ENCODE data around the gene CHMP2A. TPM values are rescaled to one million over a fixed set of nuclear protein-coding genes. Genes with fewer than 3 reads are reported as not detected.
A peak's percentile ranks its signal among the peaks of the same experiment; 100 is the strongest.

Gene CHMP2A
- total RNA-seq, 4 donors from 2014 or later = 30.9 to 77.8 (median 56.0) TPM

DNA sequence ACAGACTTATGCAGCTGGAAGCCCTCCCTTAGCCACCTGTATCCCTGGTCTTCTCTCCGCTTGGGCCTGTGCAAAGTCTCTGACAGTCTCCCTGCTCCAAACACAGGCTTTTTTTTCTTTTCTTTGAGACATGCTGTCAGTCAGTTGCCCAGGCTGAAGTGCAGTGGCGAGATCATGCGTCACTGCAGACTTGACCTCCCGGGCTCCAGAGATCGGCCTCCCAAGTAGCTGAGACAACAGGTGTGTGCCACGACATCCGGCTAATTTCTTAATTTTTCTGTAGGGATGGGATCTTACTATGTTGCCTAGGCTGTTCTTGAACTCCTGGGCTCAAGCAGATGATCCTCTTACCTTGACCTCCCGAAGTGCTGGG is 16.7 kb upstream of the CHMP2A start:
- Histone ChIP-seq H3K36me3 (no peaks in the 10 kb centered on the region), H3K27ac (no peak overlapping the region), H3K9me3 (no peaks in the 10 kb centered on the region), H3K27me3 (no peaks in the 10 kb centered on the region), H3K4me3 (no peak overlapping the region), H3K4me1 (no peaks in the 10 kb centered on the region)
- TF ChIP-seq POLR2A (IDR thresholded peaks at IDR 0.05) (no peak), CTCF (IDR thresholded peaks at IDR 0.05) (no peak)
- peak in 1 of 2 donors; percentile 16 for DNase-seq
- intact Hi-C loops (cut with DNase I; ENCODE audit: low total_unique reads) = no loop called here

DNA sequence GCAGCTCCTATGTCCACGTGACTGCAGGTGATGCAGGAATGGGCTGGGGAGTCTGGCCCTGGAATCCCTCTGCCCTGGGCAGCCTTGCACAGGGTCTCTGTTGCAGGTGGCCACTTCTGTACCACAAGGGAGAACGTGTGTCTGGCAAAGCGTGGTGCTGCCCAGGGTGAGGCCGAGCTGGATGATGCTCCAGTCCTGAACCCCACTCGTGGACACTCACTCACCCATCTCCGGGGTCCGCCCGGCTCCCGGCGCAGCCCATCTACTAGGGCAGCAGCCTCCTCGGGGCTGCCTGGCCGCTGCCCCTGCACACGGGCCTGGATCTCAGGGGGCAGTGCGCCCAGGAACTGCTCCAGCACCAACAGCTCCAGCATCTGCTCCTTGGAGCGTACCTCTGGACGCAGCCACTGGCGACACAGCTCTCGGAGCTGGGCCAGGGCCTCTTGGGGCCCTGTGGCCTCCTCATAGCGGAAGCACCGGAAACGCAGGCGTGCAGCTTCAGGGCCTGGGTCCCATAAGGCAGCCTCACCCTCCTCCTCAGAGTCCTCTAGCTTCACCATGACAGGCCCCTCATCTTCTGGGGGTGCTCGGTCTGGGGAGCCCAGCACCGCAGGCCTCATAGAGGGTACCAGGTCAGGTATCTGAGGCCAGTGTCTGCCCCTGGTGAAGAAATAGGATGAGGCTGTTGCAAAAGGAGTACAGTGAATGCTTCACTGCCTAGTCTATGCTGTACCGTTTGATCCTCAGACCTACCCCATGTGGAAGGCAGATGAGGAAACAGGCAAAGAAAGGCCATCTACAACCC is 16.1 kb upstream of the CHMP2A start:
- TF ChIP-seq POLR2A (IDR thresholded peaks at IDR 0.05) (no peak), CTCF (IDR thresholded peaks at IDR 0.05) (no peak)
- H3K4me3 ChIP-seq = no peak overlapping the region
- H3K36me3 ChIP-seq = no peaks in the 10 kb centered on the region
- no peaks in the 10 kb centered on the region for H3K4me1 ChIP-seq
- no peak overlapping the region for H3K27ac ChIP-seq
- intact Hi-C loops (cut with DNase I; ENCODE audit: low total_unique reads) = no loop called here
- H3K27me3 ChIP-seq = no peaks in the 10 kb centered on the region
- peak; percentile 18 to 21 for DNase-seq
- no peaks in the 10 kb centered on the region for H3K9me3 ChIP-seq

DNA sequence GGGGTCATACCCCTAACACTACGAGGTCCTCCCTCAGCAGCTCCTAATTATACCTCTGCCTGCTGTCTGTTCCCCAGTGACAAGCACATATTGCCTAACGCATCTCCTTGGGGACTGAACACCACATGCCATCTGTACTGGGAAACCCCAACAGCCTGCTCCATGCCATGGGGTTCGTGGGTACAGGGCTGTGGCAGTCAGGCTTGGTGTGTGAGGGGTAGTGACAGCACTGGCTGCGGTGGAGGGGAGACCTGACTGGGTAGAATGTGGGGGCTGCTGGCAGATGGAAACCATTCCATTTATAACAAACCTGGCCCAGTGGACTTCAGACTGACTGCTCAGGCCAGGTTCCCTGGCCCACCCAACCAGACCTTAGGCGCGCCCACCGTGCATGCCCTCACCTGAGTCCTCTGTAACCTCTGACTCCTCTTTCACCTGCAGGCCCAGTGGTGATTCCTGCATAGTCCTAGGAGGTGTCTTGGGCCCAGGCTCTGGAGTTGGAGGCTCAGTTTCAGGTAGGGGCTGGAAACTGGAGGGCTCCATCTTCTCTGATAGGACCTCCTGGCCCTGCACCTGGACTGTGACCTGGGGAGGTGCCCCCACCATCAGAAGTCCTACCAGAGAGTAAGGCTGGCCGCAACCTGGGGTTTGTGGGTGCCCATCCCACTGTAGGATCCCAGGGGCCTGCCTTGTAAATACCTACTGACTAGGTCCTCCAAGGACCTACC is 15.2 kb upstream of the CHMP2A start:
- no peak overlapping the region for H3K27ac ChIP-seq
- H3K4me3 ChIP-seq = no peak overlapping the region
- no peaks in the 10 kb centered on the region for H3K9me3 ChIP-seq
- intact Hi-C loops (cut with DNase I; ENCODE audit: low total_unique reads) = no loop called here
- peak; percentile 14 for DNase-seq
- no peaks in the 10 kb centered on the region for H3K27me3 ChIP-seq
- TF ChIP-seq POLR2A (IDR thresholded peaks at IDR 0.05) (no peak), CTCF (IDR thresholded peaks at IDR 0.05) (no peak)
- H3K4me1 ChIP-seq = no peaks in the 10 kb centered on the region
- H3K36me3 ChIP-seq = no peaks in the 10 kb centered on the region

DNA sequence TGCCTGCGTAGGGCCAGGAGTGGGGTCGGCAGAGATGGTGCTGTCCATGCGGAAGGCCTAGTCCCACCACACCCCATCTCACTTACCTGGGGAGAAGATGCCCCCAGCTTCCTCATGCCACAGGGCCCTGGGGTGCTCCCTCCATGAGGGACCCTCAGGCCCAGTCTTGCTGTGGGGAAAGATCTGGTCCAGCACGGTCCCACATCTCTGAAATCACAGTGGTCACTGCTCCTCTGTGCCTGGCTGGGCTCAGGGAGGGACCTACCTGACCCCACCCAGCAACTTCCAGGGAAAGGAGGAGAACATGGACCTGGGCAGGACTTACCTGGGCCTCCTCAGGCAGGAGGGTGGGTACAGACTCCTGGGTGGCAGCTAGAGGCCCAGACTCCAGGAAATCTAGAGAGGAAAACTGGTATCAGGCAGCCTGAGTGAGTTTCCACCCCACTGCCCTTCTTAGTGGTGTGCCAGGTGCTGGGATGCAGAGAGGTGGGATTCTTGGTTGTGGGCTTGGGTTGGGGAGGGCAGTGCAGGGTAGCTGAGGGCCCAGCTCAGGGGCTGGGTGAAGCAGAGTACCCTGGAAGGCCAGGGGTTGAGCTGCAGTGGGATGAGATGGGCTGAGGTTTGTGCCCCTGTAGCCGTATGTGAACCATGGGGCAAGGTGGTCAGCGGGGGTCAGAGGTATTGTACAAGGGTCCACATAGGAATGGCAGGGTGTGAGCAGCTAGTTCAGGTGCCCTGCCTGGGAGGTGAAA is 14.5 kb upstream of the CHMP2A start:
- intact Hi-C loops (cut with DNase I; ENCODE audit: low total_unique reads) = no loop called here
- Histone ChIP-seq H3K9me3 (no peaks in the 10 kb centered on the region), H3K4me1 (no peaks in the 10 kb centered on the region), H3K4me3 (no peak overlapping the region), H3K36me3 (no peaks in the 10 kb centered on the region), H3K27ac (no peak overlapping the region), H3K27me3 (no peaks in the 10 kb centered on the region)
- DNase-seq = peak; percentile 13 to 14
- TF ChIP-seq POLR2A (IDR thresholded peaks at IDR 0.05) (no peak), CTCF (IDR thresholded peaks at IDR 0.05) (no peak)

Measured in uterus (tissue), 4 donors.